Activated CD8-positive, alpha-beta T cell treated with anti-CD3 and anti-CD28 coated beads for 36 hours (primary cell): ENCODE results near the gene RABGAP1L. TPM values are rescaled to one million over a fixed set of nuclear protein-coding genes. Genes with fewer than 3 reads are reported as not detected.

Source experiments
- ATAC-seq: fragments of 200-7000 bp; cut with Tn5 transposase; one replicate; pipeline ENCODE4 v1.10.0; 2021; ENCODE audit warnings: mild to moderate bottlenecking, moderate library complexity
- CTCF ChIA-PET: fragments of 350-600 bp; sonication (Branson Sonifier 250); formaldehyde crosslinking; loops from one replicate; lab custom pipeline; 2021; ENCODE audit warnings: antibody characterized with exemption; lab: Charles Lee
- POLR2A ChIA-PET: fragments of 350-600 bp; sonication (Branson Sonifier 250); formaldehyde crosslinking; loops from one replicate; lab custom pipeline; 2021; ENCODE audit warnings: antibody characterized with exemption; lab: Charles Lee
- DNase-seq: peaks from one replicate; pipeline ENCODE4 v3.0.0-alpha.2; 2020
- H3K27ac Mint-ChIP-seq: one replicate; pipeline ENCODE4 v1.8.0; 2021; ENCODE audit warnings: mild to moderate bottlenecking, mixed read lengths
- H3K27me3 Mint-ChIP-seq: one replicate; pipeline ENCODE4 v1.8.0; 2021; ENCODE audit warnings: mixed read lengths
- H3K36me3 Mint-ChIP-seq: one replicate; pipeline ENCODE4 v1.8.0; 2021; ENCODE audit warnings: low read depth, mixed read lengths
- H3K4me1 Mint-ChIP-seq: one replicate; pipeline ENCODE4 v1.8.0; 2021; ENCODE audit warnings: low read depth, mixed read lengths
- H3K4me3 Mint-ChIP-seq: one replicate; pipeline ENCODE4 v1.8.0; 2021; ENCODE audit warnings: mild to moderate bottlenecking, moderate library complexity, mixed read lengths
- H3K9me3 Mint-ChIP-seq: one replicate; pipeline ENCODE4 v1.8.0; 2021; ENCODE audit warnings: mixed read lengths
- CTCF ChIP-seq: fragments of 200-600 bp; IDR thresholded peaks from one replicate; pipeline ENCODE4 v1.8.0; 2022; ENCODE audit warnings: antibody characterized with exemption, mild to moderate bottlenecking
- intact Hi-C: fragments of 100-400 bp; cut with micrococcal nuclease; formaldehyde crosslinking; loops from one replicate; pipeline ENCODE4 v1.10.0; 2022
- total RNA-seq, 2 experiments: library from RNA; stranded (reverse); gene quantifications; one replicate each; pipeline ENCODE4 v1.2.3, GENCODE V29; 2021

Gene RABGAP1L
- total RNA-seq, 2 experiments from 2014 or later, result 26.9 to 29.4 TPM

- Mint-ChIP-seq H3K9me3 (peaks cover 11% of the 10 kb centered on the region), H3K27ac (no peak overlapping the region), H3K36me3 (peaks cover 16% of the 10 kb centered on the region), H3K4me3 (no peak overlapping the region), H3K27me3 (no peaks in the 10 kb centered on the region), H3K4me1 (peaks cover 5% of the 10 kb centered on the region)
- CTCF ChIA-PET, result no interaction called here
- TF ChIP-seq CTCF, result no peak
- ATAC-seq (no peak), DNase-seq (no peak)
- intact Hi-C loops, result no loop called here
- POLR2A ChIA-PET, result no interaction called here
Measured at GRCh38 chr1:174344162-174344561, 184.8 kb downstream of the RABGAP1L start.

GRCh38 chr1:174352117-174352516, 192.8 kb downstream of the RABGAP1L start:
- Mint-ChIP-seq H3K27me3 (no peaks in the 10 kb centered on the region), H3K36me3 (peaks cover 11% of the 10 kb centered on the region), H3K27ac (no peak overlapping the region), H3K4me3 (no peak overlapping the region), H3K4me1 (peaks cover 3% of the 10 kb centered on the region), H3K9me3 (peaks cover 1% of the 10 kb centered on the region)
- POLR2A ChIA-PET, result no interaction called here
- ATAC-seq (no peak), DNase-seq (no peak)
- TF ChIP-seq CTCF, result no peak
- intact Hi-C loops, result no loop called here
- CTCF ChIA-PET, result no interaction called here

- no peak for TF ChIP-seq CTCF
Measured at GRCh38 chr1:174352883-174353608, 193.7 kb downstream of the RABGAP1L start.

GRCh38 chr1:174358344-174358743, 199.0 kb downstream of the RABGAP1L start:
- Mint-ChIP-seq H3K4me3 (no peak overlapping the region), H3K27ac (no peak overlapping the region)

More at GRCh38 chr1:174352883-174353608, 193.7 kb downstream of the RABGAP1L start:
- no peaks in the 10 kb centered on the region for H3K27me3 Mint-ChIP-seq
- no peak overlapping the region for H3K4me3 Mint-ChIP-seq
- intact Hi-C loops, result no loop called here
- POLR2A ChIA-PET, result no interaction called here
- CTCF ChIA-PET, result no interaction called here
- H3K9me3 Mint-ChIP-seq, result no peaks in the 10 kb centered on the region
- peaks cover 3% of the 10 kb centered on the region for H3K4me1 Mint-ChIP-seq
- DNase-seq (no peak), ATAC-seq (no peak)
- peaks cover 10% of the 10 kb centered on the region for H3K36me3 Mint-ChIP-seq
- H3K27ac Mint-ChIP-seq, result no peak overlapping the region

More at GRCh38 chr1:174358344-174358743, 199.0 kb downstream of the RABGAP1L start:
- no peak for TF ChIP-seq CTCF
- Mint-ChIP-seq H3K36me3 (peaks cover 10% of the 10 kb centered on the region), H3K9me3 (no peaks in the 10 kb centered on the region), H3K4me1 (peaks cover 4% of the 10 kb centered on the region), H3K27me3 (no peaks in the 10 kb centered on the region)
- ATAC-seq (no peak), DNase-seq (no peak)
- intact Hi-C loops, result no loop called here
- CTCF ChIA-PET, result no interaction called here
- POLR2A ChIA-PET, result no interaction called here
